ENCODE results near the gene EAF1.

Gene EAF1

DNA sequence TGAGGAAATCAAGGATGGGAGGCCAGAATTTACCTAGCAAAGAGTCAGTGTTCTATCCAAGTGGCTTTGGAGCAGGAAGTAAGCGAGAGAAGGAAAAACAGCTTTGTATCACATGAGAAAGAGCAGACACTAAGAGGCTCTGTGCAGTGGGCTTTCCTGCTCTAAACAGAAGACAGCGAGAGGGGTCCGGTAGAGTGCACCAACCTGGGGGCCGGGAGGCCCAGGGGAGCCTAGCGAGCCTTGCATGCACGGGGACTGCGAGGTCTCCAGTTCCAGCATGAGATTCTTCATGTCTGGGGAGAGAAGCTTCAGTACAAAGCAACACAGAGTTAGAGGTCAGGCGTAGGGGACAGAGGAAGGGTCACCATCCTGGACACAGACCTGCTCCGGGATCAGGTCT lies 60.6 kb downstream of the EAF1 start:
- DNase-seq: no peak

DNA sequence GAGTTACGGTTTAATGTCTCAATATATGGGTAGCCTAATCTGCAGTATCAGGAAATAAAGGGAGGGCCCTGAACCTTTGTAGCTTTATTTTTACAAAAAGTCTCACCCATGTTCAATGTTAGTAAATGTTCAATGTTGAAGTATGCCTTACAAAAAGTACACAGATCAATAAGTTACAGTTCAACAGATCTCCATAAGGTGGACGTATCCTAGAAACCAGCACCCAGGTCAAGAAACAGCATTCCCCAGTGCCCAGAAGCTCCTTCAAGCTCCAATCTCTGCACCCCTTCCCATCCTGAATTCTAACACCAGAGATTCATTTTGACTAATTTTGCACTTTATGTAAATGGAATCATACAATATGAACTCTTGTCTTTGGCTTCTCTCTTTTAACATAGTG lies 62.8 kb downstream of the EAF1 start:
- no peak for DNase-seq

DNA sequence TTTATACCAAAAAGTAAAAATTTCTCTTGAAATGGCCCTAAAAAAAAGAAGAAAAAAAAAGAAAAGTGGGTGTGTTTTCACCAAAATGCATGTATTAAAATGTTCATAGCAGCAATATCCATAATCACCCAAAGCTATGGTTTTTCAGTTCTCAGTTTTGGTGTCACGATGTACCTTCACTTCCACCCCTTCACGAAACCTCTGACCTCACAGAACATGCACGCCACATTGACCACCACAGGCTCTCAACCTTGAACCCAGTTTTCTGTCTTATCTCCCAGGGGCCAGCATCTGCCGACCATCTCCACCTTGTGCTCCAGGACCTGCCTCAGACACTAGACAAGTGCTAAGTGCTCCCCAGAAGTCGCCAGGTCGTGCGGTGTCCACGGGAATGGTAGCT lies 63.7 kb downstream of the EAF1 start:
- DNase-seq: no peak
